GM18861 (cell line): ENCODE results near the gene EGFLAM.

ENCODE experiments used
- ATAC-seq: cut with Tn5 transposase; IDR thresholded peaks from one replicate; pipeline ENCODE4 v1.9.1; 2021; ENCODE audit not compliant: unreplicated experiment

EGFLAM gene

DNA sequence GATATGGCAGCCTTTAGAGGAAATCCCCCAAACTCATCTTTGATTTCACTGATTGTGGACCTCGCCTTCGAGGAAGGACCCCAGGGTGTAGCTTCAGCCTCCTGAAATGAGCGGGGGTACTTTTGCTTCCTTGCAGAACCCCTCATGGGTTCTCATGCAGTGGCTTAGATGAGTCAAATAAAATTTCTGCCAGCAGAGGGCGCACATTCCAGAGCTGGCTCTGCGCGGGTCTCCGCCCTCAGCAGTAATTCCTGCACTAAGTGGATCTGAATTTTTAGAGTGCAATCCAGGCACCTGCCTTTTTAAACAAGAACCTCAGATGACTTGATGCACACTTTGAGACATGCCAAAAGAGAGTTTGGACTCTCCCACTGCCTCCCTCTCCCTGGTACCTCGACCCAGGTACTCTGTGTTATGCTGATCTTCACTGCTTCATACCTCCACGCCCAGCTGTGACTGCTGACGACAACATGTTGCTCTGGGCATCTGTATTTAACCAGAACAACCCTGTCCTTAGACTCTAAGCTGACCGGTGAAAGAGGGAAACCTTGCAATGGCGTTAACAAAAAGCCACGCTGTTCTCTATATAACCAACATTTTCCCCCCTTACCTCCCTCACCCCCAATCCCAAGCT lies 7.3 kb downstream of the EGFLAM start:
- peak; percentile 69 for ATAC-seq

DNA sequence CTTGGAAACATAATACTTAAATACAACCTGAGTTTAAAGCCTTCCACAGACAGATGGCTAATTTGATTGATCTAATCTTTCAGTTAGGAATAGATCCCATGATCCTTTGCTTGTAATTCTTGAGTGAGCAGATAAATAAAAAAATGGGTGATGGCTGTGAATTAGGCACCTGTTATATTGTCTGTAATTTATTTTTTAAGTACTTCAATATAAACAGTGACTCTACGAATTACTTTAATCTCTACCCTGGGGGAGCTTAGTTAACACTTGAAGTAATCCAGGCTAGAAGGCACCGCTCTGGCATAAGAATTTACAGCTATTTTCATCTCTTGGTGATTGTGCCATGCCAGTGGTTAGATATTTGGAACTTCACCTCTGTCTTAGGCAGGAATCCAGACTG lies 9.0 kb downstream of the EGFLAM start:
- no peak for ATAC-seq

DNA sequence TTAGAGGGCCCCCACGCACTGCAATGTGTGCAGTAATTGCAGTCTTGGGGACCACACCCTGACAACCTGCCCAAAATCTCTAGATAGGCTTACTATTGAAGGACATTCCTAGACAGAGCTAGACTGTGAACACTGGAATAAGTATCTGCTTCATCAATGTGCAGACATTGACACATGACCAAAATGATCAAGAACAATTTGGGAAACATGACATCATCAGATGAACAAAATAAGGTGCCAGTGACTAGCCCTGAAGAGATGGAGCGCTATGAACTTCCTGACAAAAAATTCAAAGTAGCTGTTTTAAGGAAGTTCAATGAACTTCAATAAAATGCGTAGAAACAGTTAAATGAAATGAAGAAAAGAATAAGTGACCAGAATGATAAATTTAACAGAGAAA lies 15.3 kb downstream of the EGFLAM start:
- no peak for ATAC-seq

DNA sequence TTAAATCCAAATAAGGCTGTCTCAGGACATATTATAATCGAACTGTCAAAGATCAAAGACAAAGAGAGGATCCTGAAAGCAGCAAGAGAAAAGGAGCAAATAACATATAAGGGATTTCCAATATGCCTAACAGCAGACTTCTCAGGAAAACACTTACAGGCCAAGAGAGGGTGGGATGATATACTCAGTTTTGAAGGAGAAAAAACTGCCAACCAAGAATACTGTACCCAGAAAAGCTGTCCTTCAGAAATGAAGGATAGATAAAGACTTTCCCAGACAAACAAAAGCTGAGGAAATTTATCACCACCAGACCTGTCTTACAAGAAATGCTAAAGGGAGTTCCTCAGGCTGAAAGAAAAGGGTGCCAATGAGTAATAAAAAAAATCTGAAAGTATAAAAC lies 16.0 kb downstream of the EGFLAM start:
- ATAC-seq: no peak

DNA sequence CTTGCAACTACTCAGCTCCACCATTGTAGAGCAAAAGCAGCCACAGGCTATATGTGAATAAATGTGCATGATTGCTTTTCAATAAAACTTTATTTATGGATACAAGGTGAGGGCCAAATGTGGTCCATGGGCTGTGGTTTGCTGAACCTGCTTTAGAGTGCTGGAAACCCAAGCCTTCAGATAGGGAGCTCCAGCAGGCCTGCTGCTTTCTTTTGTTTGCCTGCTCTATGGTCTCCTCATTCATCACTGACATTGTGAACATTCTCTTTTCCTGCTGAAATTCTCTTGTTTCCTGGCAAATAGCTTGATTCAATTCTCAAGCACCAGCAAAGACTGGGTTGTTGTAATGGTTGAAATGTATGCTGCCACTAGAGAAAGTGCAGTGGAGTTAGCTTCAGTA lies 26.0 kb downstream of the EGFLAM start:
- ATAC-seq: no peak

DNA sequence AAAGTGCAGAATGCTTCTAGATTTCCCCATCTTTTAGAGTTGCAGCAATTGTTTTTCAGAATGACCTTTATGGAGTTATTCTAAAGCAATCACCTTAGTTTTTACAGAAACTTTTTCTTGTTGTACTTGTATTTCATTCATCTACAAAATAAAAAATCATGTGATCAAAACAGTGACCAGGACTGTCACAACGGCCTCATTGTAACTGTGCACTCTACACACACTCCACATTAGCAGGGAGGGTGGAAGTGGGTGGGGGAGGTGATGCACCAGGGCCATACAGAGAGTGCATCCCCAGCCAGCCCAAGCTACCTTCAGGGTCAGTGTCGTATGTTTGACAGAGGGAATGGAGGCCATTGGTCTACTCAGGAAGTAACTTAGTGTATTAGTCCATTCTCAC lies 26.9 kb downstream of the EGFLAM start:
- ATAC-seq: no peak

DNA sequence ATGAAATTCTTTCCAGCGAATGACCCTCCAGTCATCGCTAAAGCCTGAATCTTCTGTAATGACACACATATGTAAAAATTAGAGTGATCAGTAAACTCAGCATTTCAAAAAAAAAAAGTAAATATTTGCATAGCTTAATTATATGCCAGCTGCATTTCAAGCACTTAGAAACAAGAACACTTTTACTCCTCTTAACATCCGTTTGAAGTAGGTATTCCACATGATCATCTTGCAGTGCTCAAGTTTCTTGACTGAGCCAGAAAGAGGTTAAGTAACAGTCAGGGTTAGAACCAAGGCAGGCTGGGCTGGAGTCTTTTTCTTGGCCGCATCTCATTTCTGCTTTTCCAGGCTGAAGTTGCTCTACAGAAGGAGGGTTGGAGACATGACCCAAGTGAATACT lies 27.6 kb downstream of the EGFLAM start:
- no peak for ATAC-seq

DNA sequence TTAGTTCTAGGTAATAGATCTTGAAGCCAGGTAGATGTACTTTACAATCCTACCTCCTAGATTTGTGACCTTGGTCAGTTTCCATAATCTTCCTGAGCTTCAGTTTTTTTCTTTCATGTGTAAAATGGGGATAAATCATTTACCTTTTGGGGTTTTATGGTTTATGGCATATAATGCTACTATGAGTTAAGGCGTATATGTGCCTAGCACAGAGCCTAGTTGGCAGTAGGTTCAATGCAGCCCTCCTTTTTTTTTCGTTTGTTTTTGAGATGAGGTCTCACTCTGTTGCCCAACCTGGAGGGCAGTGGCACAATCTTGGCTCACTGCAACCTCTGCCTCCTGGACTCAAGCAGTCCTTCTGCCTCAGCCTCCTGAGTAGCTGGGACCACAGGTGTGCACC lies 28.8 kb downstream of the EGFLAM start:
- ATAC-seq: no peak

DNA sequence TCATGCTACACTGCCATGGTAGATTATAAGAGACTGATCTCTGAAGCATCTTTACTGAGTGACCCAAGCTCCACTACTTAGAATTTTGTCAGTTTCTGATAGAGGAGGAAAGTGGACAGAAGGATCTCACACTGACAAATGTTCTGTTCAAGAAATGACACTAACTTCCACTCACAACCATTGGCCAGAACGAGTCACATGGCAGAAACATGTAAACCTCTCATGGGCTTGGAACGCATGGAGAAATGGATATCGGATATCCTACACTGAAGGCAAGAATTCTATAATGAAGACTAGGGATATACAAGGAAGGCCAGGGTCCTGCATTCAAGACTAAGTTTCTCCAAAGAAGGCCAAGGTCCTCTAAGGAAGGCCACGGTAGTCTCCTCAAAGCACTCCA lies 31.1 kb downstream of the EGFLAM start:
- no peak for ATAC-seq

DNA sequence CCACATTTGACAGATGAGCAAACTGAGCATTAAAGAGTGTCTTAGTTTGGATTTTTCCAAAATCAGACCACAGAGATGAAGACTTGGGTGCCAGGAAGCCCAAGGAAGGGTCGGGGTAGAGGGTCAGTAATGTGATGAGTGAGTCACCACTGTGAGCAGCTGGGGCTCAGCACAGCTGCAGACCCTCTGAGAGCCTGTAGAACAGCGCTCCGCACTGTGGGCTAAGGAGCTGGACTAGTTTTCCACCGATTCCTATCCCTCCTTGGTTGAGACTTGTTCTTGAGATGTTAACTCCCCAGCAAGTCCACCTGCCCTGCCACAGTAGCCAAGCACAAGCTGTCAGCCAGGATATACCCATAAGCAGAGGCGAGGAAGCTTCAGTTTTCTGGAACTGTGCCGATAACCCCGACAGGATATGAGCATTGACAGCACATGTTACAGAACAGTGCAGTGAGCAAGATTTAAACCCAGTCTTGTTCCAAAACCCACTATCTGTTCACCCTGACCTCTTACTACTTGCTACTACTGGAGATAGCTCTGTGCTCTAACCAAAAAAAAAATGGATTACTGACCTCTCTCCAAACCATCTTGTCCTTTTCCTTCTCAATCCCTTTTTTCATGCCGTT lies 31.8 kb downstream of the EGFLAM start:
- ATAC-seq: no peak

DNA sequence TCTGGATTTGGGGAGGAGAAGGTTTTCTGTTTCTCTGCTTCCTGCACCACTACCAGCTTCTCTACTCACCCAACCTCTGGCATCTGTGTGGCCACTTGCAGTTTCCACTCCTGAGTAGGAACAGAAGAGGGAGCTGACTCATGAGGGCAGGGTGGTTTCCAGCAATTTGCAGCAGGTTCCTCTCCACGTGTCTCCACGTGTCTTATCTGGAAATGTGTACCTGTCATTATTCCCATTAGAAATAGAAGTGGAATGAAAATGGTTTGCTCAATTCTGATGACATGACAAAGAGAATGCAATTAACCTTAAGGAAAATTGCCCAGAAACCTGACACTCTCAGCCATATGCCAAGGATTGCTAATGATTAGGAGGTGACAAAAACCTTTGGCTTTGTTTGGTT lies 33.0 kb downstream of the EGFLAM start:
- ATAC-seq: no peak

DNA sequence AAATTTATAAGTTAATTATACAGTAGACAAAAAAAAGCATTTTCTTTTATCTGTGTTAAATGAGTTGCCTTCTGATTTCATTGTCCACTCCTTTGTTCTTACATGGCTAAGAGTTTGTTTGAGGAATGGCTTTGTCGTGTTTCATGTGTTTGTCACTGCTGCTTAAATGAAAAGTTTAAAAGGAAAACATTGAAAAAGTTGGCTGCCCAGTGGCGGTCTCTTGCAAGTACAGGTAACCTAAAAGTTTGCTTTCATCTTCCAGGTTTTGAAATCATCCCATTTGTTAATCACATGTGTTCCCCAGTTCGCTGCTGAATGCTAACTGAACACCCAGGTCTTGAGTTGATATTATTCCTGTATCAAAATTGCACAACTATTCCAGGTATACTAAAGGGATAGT lies 33.9 kb downstream of the EGFLAM start:
- no peak for ATAC-seq

DNA sequence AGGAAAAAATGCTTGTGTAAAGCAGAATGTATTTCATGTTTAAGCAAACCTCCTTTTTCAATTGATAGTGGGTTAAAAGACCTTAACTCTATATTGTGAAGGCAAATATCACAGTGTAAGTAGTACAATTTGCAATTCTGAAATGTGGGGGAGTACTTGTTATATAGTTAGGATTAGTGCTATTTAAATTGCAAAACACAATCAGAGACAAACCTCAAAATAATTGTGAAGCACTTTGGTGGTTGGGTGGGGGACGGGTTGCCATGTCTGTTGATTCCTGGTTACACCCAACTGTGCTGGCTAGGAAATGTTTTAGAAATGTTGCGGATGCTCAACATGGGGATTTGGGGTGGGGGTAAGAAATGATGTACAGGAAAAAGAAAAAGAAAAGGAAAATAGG lies 37.4 kb downstream of the EGFLAM start:
- ATAC-seq: no peak

DNA sequence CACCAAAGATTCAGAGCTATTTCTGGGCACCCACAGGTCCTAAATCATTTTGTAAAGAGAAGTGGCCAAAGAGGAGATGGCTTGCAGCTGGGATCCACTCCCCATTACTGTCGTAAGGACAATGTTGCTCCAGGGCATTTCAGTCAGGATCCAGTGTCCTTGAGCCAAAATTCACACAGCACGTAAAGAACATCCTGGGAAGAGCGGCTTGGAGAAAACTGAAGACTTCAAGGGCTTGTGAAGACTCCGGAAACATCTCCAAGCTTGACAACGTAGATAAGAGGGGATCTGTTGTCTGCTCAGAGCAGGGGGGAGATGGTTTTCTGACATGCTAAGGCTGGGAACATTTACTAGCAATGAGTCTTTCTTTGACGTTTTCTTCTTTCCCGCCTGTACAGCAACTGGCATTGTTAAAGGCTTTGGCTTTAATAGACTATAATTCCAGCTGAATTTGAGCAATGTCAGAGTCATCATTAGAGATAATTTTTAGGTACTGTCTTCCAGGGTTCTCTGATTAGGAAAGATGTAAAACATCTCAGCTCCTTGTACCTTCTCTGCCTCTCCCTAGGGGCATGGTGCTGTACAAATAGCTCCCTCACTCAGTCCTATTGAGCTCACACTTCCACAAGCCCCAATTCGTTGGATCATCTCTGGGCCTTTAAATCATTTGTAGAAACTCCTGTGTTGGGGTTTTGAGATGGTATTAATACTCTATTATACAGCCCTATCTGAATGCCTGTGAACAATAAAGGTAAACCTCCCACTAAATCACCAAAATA lies 39.7 kb downstream of the EGFLAM start:
- ATAC-seq: no peak

DNA sequence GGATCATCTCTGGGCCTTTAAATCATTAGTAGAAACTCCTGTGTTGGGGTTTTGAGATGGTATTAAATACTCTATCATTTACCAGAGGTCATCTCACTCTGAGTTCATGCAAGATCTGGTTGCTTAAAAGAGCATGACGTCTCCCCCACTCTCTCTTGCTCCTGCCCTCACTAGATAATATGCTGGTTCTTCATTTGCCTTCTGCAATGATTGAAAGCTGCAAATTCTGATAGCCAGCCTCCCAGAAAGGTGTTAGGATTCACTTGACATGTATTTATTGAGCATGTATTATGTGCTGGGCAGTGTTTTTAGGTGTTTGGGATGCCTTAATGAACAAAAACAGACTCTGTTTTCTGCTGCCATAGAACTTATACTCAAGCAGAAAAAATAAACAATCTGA lies 41.2 kb downstream of the EGFLAM start:
- no peak for ATAC-seq

DNA sequence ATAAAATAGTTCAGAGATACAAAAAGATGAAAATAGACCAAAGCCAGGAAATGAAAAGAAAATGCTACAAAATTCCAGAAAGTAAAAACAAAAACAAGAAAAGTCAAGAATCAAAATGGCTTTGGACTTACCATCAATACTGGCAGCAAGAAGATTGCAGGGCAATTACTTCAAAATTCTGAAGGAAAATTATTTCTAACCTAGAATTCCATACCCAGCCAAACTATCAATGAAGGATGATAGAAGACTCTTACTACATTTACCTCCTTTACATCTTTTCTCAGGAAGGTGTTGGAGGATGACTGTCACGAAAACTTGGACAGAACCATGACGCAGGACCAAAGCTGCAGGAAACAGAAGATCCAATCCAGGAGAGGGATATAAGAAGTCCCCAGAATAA lies 46.8 kb downstream of the EGFLAM start:
- no peak for ATAC-seq

DNA sequence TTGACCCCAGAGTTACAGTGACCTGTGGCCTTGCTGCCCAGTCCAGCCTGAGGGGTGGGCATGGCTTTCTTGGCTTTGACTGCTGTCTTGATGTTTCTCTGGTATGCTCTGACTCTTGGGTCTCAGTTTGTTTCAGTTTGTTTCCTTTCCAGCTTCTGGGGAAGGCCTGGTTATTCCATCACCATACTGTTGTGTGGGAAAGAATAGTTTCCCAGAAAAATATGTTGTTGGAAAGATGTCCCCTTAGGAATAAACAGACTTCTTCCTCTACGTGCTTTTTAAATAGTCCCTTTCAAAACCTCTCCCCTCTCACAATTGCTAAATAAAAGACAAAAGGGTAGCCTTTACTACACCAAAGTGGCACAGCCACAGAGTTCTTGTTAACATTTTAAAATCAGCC lies 49.5 kb downstream of the EGFLAM start:
- no peak for ATAC-seq

DNA sequence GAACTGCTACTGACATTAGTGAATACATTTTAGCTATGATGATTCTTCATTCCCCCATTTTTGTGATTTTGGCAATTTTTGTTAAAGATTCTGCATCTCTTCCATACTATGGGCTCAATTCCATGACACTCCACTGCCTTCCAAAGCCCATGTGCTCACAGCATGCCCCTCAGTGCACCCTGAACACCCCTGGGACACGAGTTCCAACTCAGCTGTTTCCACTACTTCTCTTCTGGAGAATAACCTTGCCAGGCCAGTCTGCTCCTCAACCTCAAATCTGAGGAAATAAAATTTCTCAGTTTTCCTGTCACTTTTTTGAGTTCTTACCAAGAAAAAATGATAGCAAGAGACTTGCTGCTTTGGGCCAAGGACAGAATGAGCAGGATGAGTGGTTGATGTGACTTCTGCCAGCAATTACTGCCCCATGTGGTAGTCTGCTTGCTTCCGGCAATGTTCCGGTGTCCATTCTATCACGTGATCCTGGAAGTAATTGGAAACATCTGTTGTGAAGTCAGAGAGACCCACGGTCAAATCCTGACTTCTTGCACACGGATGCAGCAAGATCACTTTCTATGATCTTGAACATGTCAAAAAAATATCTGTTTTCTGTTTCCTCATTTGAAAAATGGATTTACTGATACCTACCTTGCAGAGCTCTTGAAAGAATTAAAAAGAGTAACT lies 58.3 kb downstream of the EGFLAM start:
- ATAC-seq: no peak

DNA sequence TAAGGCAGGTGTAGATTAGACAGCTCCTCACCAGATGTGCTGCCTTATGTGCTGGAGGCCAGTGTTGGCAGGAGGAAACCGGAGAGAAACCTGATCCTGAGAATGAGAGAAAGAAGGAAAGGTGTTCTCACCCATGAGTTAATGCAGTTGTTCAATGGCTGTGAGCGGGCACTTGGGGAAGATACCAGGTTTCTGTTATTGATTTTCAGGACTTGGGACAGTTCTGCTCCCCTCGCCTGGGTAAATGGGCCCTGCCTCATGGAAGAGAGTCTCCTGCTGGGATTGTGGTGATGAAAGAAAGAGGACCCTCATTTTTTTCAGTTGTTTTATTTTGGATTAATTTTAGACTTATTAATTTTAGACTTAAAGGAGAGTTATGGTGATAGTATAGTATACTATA lies 59.5 kb downstream of the EGFLAM start:
- no peak for ATAC-seq

DNA sequence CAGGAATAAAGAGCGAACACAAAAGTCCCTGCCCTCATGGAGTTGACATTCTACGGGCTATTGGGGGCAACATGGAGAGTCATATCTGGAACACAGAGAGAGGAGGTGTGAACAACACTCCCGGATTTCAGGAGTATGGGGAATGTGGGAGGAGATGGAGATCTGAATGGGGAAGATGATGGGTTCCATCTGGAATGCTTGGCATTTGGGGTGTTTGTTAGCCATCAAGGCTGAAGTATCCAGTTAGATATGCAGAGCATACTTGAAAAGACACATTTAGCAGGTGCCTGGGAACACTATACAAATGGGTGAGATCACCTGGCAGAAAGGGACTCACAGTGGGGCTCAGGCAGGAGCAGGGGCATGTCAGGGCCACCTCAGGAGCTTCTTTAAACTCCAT lies 61.1 kb downstream of the EGFLAM start:
- no peak for ATAC-seq

DNA sequence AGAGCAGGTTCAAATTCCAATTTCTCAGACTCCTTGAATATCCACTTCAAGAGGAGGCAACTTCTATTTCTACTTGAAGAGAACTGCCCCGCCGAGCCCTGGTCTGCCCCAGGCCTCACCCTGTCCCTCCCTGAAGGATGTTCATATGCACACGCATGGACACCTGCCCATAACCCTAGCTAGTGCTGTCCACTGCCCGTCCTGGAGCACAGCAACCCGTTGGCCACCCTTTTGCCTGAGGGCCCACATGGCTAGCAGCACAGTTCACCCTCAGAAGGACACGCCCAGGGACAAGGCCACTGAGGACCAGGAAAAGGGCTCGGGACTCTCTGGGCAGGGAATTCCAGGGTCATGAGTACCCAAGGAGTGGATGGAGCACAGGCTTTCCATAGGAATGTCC lies 63.6 kb downstream of the EGFLAM start:
- no peak for ATAC-seq
